ENCODE measurements around the gene RNF25.

RNF25 gene
- long read RNA-seq, donor 1, transcript RNF25-201 (10 exons, 1,914 nt), result major isoform, 16 of 38 reads
- long read RNA-seq, donor 1, partial matches to known transcripts, result 20 of 38 reads
- long read RNA-seq, donor 1, other reads (novel, unspliced or antisense), result 0 of 38 reads
- long read RNA-seq, donor 2, transcript RNF25-201 (10 exons, 1,914 nt), result major isoform, 6 of 8 reads
- long read RNA-seq, donor 2, partial matches to known transcripts, result 0 of 8 reads
- long read RNA-seq, donor 2, other reads (novel, unspliced or antisense), result 0 of 8 reads
- long read RNA-seq, donor 3, partial matches to known transcripts, result 0 of 4 reads
- long read RNA-seq, donor 3, other reads (novel, unspliced or antisense), result 0 of 4 reads
- long read RNA-seq, donor 4, transcript RNF25-201 (10 exons, 1,914 nt), result major isoform, 6 of 12 reads
- long read RNA-seq, donor 4, partial matches to known transcripts, result 5 of 12 reads
- long read RNA-seq, donor 4, other reads (novel, unspliced or antisense), result 0 of 12 reads
- long read RNA-seq, donor 5, transcript RNF25-201 (10 exons, 1,914 nt), result major isoform, 8 of 16 reads
- long read RNA-seq, donor 5, partial matches to known transcripts, result 8 of 16 reads
- long read RNA-seq, donor 5, other reads (novel, unspliced or antisense), result 0 of 16 reads
- long read RNA-seq, donor 6, partial matches to known transcripts, result 35 of 37 reads
- long read RNA-seq, donor 6, other reads (novel, unspliced or antisense), result 0 of 37 reads
- long read RNA-seq, donor 7, transcript RNF25-201 (10 exons, 1,914 nt), result major isoform, 9 of 44 reads
- long read RNA-seq, donor 7, partial matches to known transcripts, result 32 of 44 reads
- long read RNA-seq, donor 7, other reads (novel, unspliced or antisense), result 0 of 44 reads
- long read RNA-seq, donor 8, transcript RNF25-201 (10 exons, 1,914 nt), result major isoform, 9 of 9 reads
- long read RNA-seq, donor 8, partial matches to known transcripts, result 0 of 9 reads
- long read RNA-seq, donor 8, other reads (novel, unspliced or antisense), result 0 of 9 reads

GRCh38 chr2:218671654-218672566 is at the start of gene RNF25, which contains the start of gene STK36:
Gene RNF25, minus strand, starts transcription at chr2:218672002. Its CDS starts 32 bp downstream, at chr2:218671970.
Gene STK36, plus strand, starts transcription at chr2:218672086. Its CDS starts 744 bp downstream, at chr2:218672830.
- DNase-seq, result peak; percentile 80

- DNase-seq, result no peak
These were observed 49.7 kb upstream of the RNF25 start for GRCh38 chr2:218721488-218721887.

GRCh38 chr2:218720048-218721041 is 48.5 kb upstream of the RNF25 start:
- no peak for DNase-seq

- DNase-seq, result no peak
These were observed 47.7 kb upstream of the RNF25 start for GRCh38 chr2:218719457-218719856.

- no peak for DNase-seq
These were observed 46.3 kb upstream of the RNF25 start for GRCh38 chr2:218718058-218718457.

GRCh38 chr2:218717262-218717661 is 45.5 kb upstream of the RNF25 start:
- no peak for DNase-seq

- no peak for DNase-seq
These were observed 44.3 kb upstream of the RNF25 start for GRCh38 chr2:218716070-218716469.

GRCh38 chr2:218713922-218714321 is 42.1 kb upstream of the RNF25 start:
- no peak for DNase-seq

GRCh38 chr2:218711550-218711929 is 39.7 kb upstream of the RNF25 start:
- no peak for DNase-seq

GRCh38 chr2:218710687-218711549 is 39.1 kb upstream of the RNF25 start, which contains the start of gene TTLL4:
Gene TTLL4, plus strand, starts transcription at chr2:218710835. Its CDS starts 26,842 bp downstream, at chr2:218737677.
- peak; percentile 90 for DNase-seq

GRCh38 chr2:218710334-218710686 is 38.5 kb upstream of the RNF25 start:
- no peak for DNase-seq

- DNase-seq, result no peak
These were observed 38.1 kb upstream of the RNF25 start for GRCh38 chr2:218709908-218710307.

GRCh38 chr2:218708086-218708485 is 36.3 kb upstream of the RNF25 start:
- no peak for DNase-seq

- no peak for DNase-seq
These were observed 31.5 kb upstream of the RNF25 start for GRCh38 chr2:218703341-218703740.

GRCh38 chr2:218701806-218702205 is 30.0 kb upstream of the RNF25 start:
- DNase-seq, result no peak

- no peak for DNase-seq
These were observed 27.1 kb upstream of the RNF25 start for GRCh38 chr2:218698885-218699284.

- DNase-seq, result no peak
These were observed 22.8 kb upstream of the RNF25 start for GRCh38 chr2:218694405-218695145.

- no peak for DNase-seq
These were observed 19.4 kb upstream of the RNF25 start for GRCh38 chr2:218691234-218691633.
